Stomach (tissue), 9 donors: Measurements from ENCODE around the gene CPLX1. TPM values are rescaled to one million over a fixed set of nuclear protein-coding genes. Genes with fewer than 3 reads are reported as not detected.
"Not testable (repeated sequence)": the region's sequence is repeated elsewhere in the genome, so short reads cannot be mapped to it uniquely, and the experiment has no call there.

Source experiments
- DNase-seq, 2 donors: peaks; one replicate each; pipeline versions ENCODE4 v3.0.0 to v3.0.0-alpha.2; 2013 to 2019
- H3K27ac ChIP-seq, 5 donors: fragments of 200-600 bp in 4 of 5; sonication (generic) in 4 of 5; one replicate each; pipeline ENCODE4 v1.5.1; 2013 to 2019; ENCODE audit warnings: mild to moderate bottlenecking in 1 of 5, moderate library complexity in 1 of 5
- H3K27me3 ChIP-seq, 3 donors: fragments of 200-600 bp; sonication (generic); one replicate each; pipeline ENCODE4 v1.5.1; 2017 to 2019; ENCODE audit warnings: mixed run types in 1 of 3
- H3K36me3 ChIP-seq, 4 donors: fragments of 200-600 bp; sonication (generic); 1 replicate in 3 of 4; 2 replicates in 1 of 4; pipeline ENCODE4 v1.5.1; 2016 to 2019
- H3K4me1 ChIP-seq, 4 donors: fragments of 200-600 bp; sonication (generic); one replicate each; pipeline ENCODE4 v1.5.1; 2016 to 2019
- H3K4me3 ChIP-seq, 4 donors: fragments of 200-600 bp; sonication (generic) in 3 of 4; one replicate each; pipeline ENCODE4 v1.5.1; 2016 to 2019; ENCODE audit warnings: mild to moderate bottlenecking in 1 of 4
- H3K9me3 ChIP-seq, 4 donors: fragments of 200-600 bp; sonication (generic); one replicate each; pipeline ENCODE4 v1.5.1; 2016 to 2019
- CTCF ChIP-seq, 7 experiments: fragments of 450-650 bp in 4 of 7; fragments of 200-600 bp in 3 of 7; sonication (generic) in 3 of 7; IDR thresholded peaks; one replicate each; pipeline ENCODE4 v1.5.1; 2016 to 2019; ENCODE audit warnings: antibody characterized with exemption in 7 of 7, control low read depth in 2 of 7, mild to moderate bottlenecking in 1 of 7
- EP300 ChIP-seq: sonication (generic); formaldehyde crosslinking; IDR thresholded peaks from one replicate; pipeline ENCODE4 v1.6.1; 2017; ENCODE audit warnings: antibody characterized with exemption
- POLR2A ChIP-seq, 4 donors: fragments of 450-650 bp; IDR thresholded peaks; one replicate each; pipeline ENCODE4 v1.6.1; 2016; ENCODE audit warnings: antibody characterized with exemption in 4 of 4, control low read depth in 2 of 4, mild to moderate bottlenecking in 1 of 4, moderate library complexity in 1 of 4
- POLR2AphosphoS5 ChIP-seq, 3 donors: sonication (generic); formaldehyde crosslinking; IDR thresholded peaks; one replicate each; pipeline ENCODE4 v1.6.1; 2016; ENCODE audit warnings: antibody characterized with exemption in 3 of 3
- WGBS, 5 donors: extraction: QIAGEN DNeasy Blood & Tissue Kit in 3 of 5; methylation state at CpG; one replicate each; pipeline versions ENCODE4 v1.1.5 to v1.1.7; 2013 to 2018; 5-methylcytosine and 5-hydroxymethylcytosine counted together
- intact Hi-C: fragments of 100-400 bp; cut with DNase I; formaldehyde crosslinking; loops from one replicate; pipeline ENCODE4 v1.15.1; 2023; ENCODE audit warnings: low total_unique reads
- polyA plus RNA-seq, 3 donors: library from polyadenylated mRNA; stranded (reverse); fragments of 200-250 nt; gene quantifications; one replicate each; pipeline ENCODE4 v1.2.3, GENCODE V29; 2013
- total RNA-seq, 5 donors: library from RNA; depleted of rRNA; stranded (reverse); fragments of >200 nt; gene quantifications; one replicate each; pipeline versions ENCODE4 v1.1.0 to v1.2.3, GENCODE V29; 2014 to 2016
- donor health status: healthy with polysubstance abuse.
- donor health status: Bipolar disorder and iron deficiency.
- donor health status: healthy.

CPLX1 gene
- total and polyA plus RNA-seq, 8 donors = 0.37 to 2.9 (median 1.9) TPM; not detected in 3

DNA sequence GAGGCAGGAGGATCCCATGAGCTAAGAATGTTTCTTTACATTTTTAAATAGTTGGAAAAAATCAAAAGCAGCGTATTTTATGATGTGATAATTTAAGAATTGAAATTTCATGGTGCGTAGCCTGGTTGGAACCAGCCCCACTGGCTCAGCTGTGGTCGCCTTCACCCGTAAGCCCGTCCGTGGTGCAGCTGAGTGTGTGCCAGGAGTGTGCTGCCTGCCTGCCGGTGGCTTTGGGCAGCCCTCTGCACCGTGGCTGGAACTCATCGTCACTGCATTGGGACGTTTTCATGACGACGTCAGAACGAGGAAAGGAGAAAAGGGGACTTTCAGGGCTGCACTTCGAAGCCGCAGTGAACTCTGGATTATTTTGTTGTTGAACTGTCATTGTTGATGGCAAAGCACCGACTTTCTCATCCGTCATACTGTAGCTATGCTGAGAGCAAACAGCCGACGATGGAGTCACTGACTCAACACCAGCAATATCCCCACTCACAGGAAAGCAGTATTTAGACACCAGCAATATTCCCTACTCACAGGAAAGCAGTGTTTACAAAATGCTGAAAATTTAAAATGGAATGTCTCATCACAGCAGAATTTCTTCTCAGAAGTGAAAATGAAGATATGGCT, 85.2 kb downstream of the CPLX1 start:
- peaks cover 26 to 82% (median 73%) of the 10 kb centered on the region in 4 donors for H3K36me3 ChIP-seq

DNA sequence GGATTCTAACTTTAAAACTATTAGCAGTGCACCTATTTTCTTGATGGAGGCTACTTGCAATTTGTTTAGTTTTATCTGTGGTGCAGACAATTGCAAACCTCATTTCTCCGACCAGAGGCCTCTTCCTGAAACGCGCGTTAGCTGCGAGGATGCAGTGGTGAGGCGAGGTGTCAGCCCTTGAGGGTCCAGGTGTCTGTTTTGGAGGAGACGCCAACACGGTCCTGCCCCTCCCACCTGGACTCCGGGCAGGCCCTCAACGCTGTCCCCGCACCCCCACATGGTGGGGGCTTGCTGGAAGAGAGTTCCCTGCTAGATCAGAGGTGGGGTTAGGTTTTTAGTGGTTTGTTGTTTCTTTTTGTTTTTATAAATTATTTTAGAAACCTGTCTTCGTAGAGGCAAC, 85.9 kb downstream of the CPLX1 start:
- TF ChIP-seq EP300 = no peak
- no peak for TF ChIP-seq POLR2A (IDR thresholded peaks at IDR 0.05)
- no peak for TF ChIP-seq CTCF (IDR thresholded peaks at IDR 0.05)
- TF ChIP-seq POLR2AphosphoS5 (IDR thresholded peaks at IDR 0.05) = no peak
- Histone ChIP-seq H3K36me3 (peaks cover 33 to 89% (median 80%) of the 10 kb centered on the region in 4 donors), H3K4me1 (no peaks in the 10 kb centered on the region), H3K27me3 (no peaks in the 10 kb centered on the region), H3K27ac (no peak overlapping the region), H3K4me3 (no peak overlapping the region), H3K9me3 (no peaks in the 10 kb centered on the region)
- WGBS, 5 donors = 83 to 90% (median 90%) methylated on average over 12 of the region's 12 CpGs
- no peak for DNase-seq
- intact Hi-C loops = no loop called here

More for the DNA sequence above, 85.2 kb downstream of the CPLX1 start:
- TF ChIP-seq EP300 (no peak), POLR2A (IDR thresholded peaks at IDR 0.05) (no peak), POLR2AphosphoS5 (IDR thresholded peaks at IDR 0.05) (no peak), CTCF (IDR thresholded peaks at IDR 0.05) (no peak)
- 82 to 84% (median 83%) methylated on average over 19 of the region's 19 CpGs for WGBS, 5 donors
- DNase-seq = no peak
- intact Hi-C loops = no loop called here
- Histone ChIP-seq H3K4me1 (no peaks in the 10 kb centered on the region), H3K4me3 (no peak overlapping the region), H3K27ac (no peak overlapping the region), H3K9me3 (no peaks in the 10 kb centered on the region), H3K27me3 (no peaks in the 10 kb centered on the region)

- peaks cover 38 to 93% (median 84%) of the 10 kb centered on the region in 4 donors for H3K36me3 ChIP-seq
- H3K4me1 ChIP-seq = no peaks in the 10 kb centered on the region
- 94 to 97% (median 96%) methylated on average over 22 of the region's 22 CpGs for WGBS, 5 donors
- H3K27ac ChIP-seq = no peak overlapping the region
- no peaks in the 10 kb centered on the region for H3K9me3 ChIP-seq
- H3K27me3 ChIP-seq = no peaks in the 10 kb centered on the region
- DNase-seq = no peak
- no peak overlapping the region for H3K4me3 ChIP-seq
- TF ChIP-seq EP300 (no peak), POLR2A (IDR thresholded peaks at IDR 0.05) (no peak), POLR2AphosphoS5 (IDR thresholded peaks at IDR 0.05) (no peak), CTCF (IDR thresholded peaks at IDR 0.05) (no peak)
- intact Hi-C loops = no loop called here
Measured at GRCh38 chr4:739569-739968, 86.4 kb downstream of the CPLX1 start.

DNA sequence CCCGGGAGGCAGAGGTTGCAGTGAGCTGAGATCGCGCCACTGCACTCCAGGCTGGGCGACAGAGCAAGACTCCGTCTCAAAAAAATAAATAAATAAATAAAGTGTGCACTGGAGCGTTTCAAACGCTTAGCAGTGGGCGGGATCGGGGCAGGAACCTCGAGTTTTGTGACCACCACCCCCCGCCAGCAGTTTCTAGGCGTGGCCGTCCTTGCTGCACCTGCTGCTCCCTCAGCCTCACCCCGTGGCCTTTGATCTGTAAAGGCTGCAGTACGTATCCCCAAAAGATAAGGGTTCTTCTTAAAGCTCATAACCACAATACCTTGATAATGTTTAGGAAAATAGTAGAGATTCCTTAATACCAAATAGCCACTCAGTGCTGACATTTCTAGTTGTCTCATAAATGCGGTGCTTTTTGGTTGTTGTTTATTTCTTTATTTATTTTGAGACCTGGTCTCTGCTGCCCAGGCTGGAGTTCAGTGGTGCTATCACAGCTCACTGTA, 87.1 kb downstream of the CPLX1 start:
- H3K27ac ChIP-seq = no peak overlapping the region
- H3K4me3 ChIP-seq = no peak overlapping the region
- TF ChIP-seq POLR2A (IDR thresholded peaks at IDR 0.05) = no peak
- no peak for TF ChIP-seq POLR2AphosphoS5 (IDR thresholded peaks at IDR 0.05)
- TF ChIP-seq EP300 = no peak
- no peak for TF ChIP-seq CTCF (IDR thresholded peaks at IDR 0.05)
- peaks cover 43 to 93% (median 84%) of the 10 kb centered on the region in 4 donors for H3K36me3 ChIP-seq
- DNase-seq = peak in 1 of 2 donors; percentile 52
- no peaks in the 10 kb centered on the region for H3K27me3 ChIP-seq
- no peaks in the 10 kb centered on the region for H3K9me3 ChIP-seq
- intact Hi-C loops = no loop called here
- WGBS, 5 donors = 59 to 84% (median 79%) methylated on average over 16 of the region's 16 CpGs
- H3K4me1 ChIP-seq = no peaks in the 10 kb centered on the region

DNA sequence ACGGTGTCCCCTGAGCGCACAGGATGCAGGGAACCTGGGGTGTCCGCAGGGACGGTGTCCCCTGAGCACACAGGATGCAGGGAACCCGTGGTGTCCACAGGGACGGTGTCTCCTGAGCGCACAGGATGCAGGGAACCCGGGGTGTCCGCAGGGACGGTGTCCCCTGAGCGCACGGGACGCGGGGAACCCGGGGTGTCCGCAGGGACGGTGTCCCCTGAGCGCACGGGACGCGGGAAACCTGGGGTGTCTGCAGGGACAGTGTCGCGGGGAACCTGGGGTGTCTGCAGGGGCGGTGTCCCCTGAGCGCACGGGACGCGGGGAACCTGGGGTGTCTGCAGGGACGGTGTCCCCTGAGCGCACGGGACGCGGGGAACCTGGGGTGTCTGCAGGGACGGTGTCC, 89.4 kb downstream of the CPLX1 start:
- 96 to 100% (median 97%) methylated on average over 13 to 31 of the region's 34 CpGs for WGBS, 5 donors
- intact Hi-C loops, H3K27me3 ChIP-seq, H3K9me3 ChIP-seq, H3K27ac ChIP-seq, DNase-seq, H3K4me3 ChIP-seq, H3K4me1 ChIP-seq: not testable (repeated sequence)
- H3K36me3 ChIP-seq = peaks cover 60 to 95% (median 92%) of the 10 kb centered on the region in 4 donors
